MG63 (cell line): ENCODE data around the gene ITGA1. TPM values are rescaled to one million over a fixed set of nuclear protein-coding genes. Genes with fewer than 3 reads are reported as not detected.
A peak's percentile ranks its signal among the peaks of the same experiment; 100 is the strongest.
"Not testable (repeated sequence)": the region's sequence is repeated elsewhere in the genome, so short reads cannot be mapped to it uniquely, and the experiment has no call there.

Source experiments
- DNase-seq: peaks from one replicate; pipeline ENCODE4 v3.0.0-alpha.2; 2020
- H3K27me3 ChIP-seq: fragments of 250-450 bp; sonication (Bioruptor Pico); 2 replicates; pipeline ENCODE4 v1.5.1; 2020; ENCODE audit warnings: mild to moderate bottlenecking, moderate library complexity
- H3K36me3 ChIP-seq: fragments of 250-450 bp; sonication (Bioruptor Pico); 2 replicates; pipeline ENCODE4 v1.5.1; 2020; ENCODE audit warnings: mild to moderate bottlenecking, moderate library complexity
- H3K4me3 ChIP-seq: fragments of 250-450 bp; sonication (Bioruptor Pico); 2 replicates; pipeline ENCODE4 v1.5.1; 2020; ENCODE audit warnings: mild to moderate bottlenecking, moderate library complexity
- H3K9me3 ChIP-seq: fragments of 250-450 bp; sonication (Bioruptor Pico); 2 replicates; pipeline ENCODE4 v1.5.1; 2020; ENCODE audit warnings: mild to moderate bottlenecking, moderate library complexity
- total RNA-seq: library from RNA; depleted of rRNA; stranded (reverse); fragments of >200 nt; shearing (Covaris generic); gene quantifications from 2 replicates; pipeline ENCODE4 v1.2.3, GENCODE V29; 2014; ENCODE audit warnings: low replicate concordance

Gene ITGA1
- total RNA-seq, 1 experiment from 2014 or later: 1.4 TPM

GRCh38 chr5:52964138-52964537 is 176.4 kb downstream of the ITGA1 start:
- DNase-seq: no peak
- no peaks in the 10 kb centered on the region for H3K27me3 ChIP-seq
- H3K4me3 ChIP-seq: no peak overlapping the region
- H3K36me3 ChIP-seq: no peaks in the 10 kb centered on the region
- H3K9me3 ChIP-seq: peaks cover 6% of the 10 kb centered on the region

GRCh38 chr5:52976157-52976556 is 188.4 kb downstream of the ITGA1 start:
- not testable (repeated sequence) for DNase-seq, H3K9me3 ChIP-seq, H3K4me3 ChIP-seq, H3K36me3 ChIP-seq, H3K27me3 ChIP-seq

GRCh38 chr5:52977264-52977897 is 189.7 kb downstream of the ITGA1 start:
- Histone ChIP-seq H3K4me3 (no peak overlapping the region), H3K9me3 (no peaks in the 10 kb centered on the region), H3K36me3 (no peaks in the 10 kb centered on the region), H3K27me3 (no peaks in the 10 kb centered on the region)
- no peak for DNase-seq

GRCh38 chr5:52981507-52981906 is 193.8 kb downstream of the ITGA1 start:
- Histone ChIP-seq H3K9me3 (no peaks in the 10 kb centered on the region), H3K4me3 (no peak overlapping the region), H3K27me3 (no peaks in the 10 kb centered on the region), H3K36me3 (no peaks in the 10 kb centered on the region)
- no peak for DNase-seq

GRCh38 chr5:52983731-52984636 is 196.3 kb downstream of the ITGA1 start:
- Histone ChIP-seq H3K36me3 (no peaks in the 10 kb centered on the region), H3K9me3 (no peaks in the 10 kb centered on the region), H3K4me3 (no peak overlapping the region), H3K27me3 (no peaks in the 10 kb centered on the region)
- DNase-seq: no peak

GRCh38 chr5:52985306-52985705 is 197.6 kb downstream of the ITGA1 start:
- no peaks in the 10 kb centered on the region for H3K27me3 ChIP-seq
- H3K9me3 ChIP-seq: no peaks in the 10 kb centered on the region
- peak; percentile 74 for DNase-seq
- no peak overlapping the region for H3K4me3 ChIP-seq
- no peaks in the 10 kb centered on the region for H3K36me3 ChIP-seq

- Histone ChIP-seq H3K36me3 (peaks cover 3% of the 10 kb centered on the region; the same call in 1 of the 2 replicates), H3K4me3 (no peak overlapping the region), H3K27me3 (no peaks in the 10 kb centered on the region), H3K9me3 (no peaks in the 10 kb centered on the region)
- DNase-seq: peak; percentile 24
These were observed 200.1 kb downstream of the ITGA1 start for GRCh38 chr5:52987711-52988331.

- no peak for DNase-seq
- peaks cover 3% of the 10 kb centered on the region; the same call in 1 of the 2 replicates for H3K36me3 ChIP-seq
- no peaks in the 10 kb centered on the region for H3K27me3 ChIP-seq
- peak overlapping the region; percentile 72 for H3K4me3 ChIP-seq
- no peaks in the 10 kb centered on the region for H3K9me3 ChIP-seq
These were observed 200.8 kb downstream of the ITGA1 start for GRCh38 chr5:52988335-52989024.

- Histone ChIP-seq H3K4me3 (peak within 1 kb of the TSS; percentile 72), H3K9me3 (no peaks in the 10 kb centered on the region), H3K36me3 (peaks cover 3% of the 10 kb centered on the region; the same call in 1 of the 2 replicates), H3K27me3 (no peaks in the 10 kb centered on the region)
- DNase-seq: peak; percentile 70
These were observed 201.5 kb downstream of the ITGA1 start, which contains the start of gene ITGA2 for GRCh38 chr5:52989025-52989780. Gene ITGA2, plus strand, starts transcription at chr5:52989352. Its CDS starts 117 bp downstream, at chr5:52989469.

- peak; percentile 47 for DNase-seq
- Histone ChIP-seq H3K36me3 (peaks cover 3% of the 10 kb centered on the region; the same call in 1 of the 2 replicates), H3K4me3 (peak overlapping the region; percentile 72), H3K9me3 (no peaks in the 10 kb centered on the region), H3K27me3 (no peaks in the 10 kb centered on the region)
These were observed 202.2 kb downstream of the ITGA1 start for GRCh38 chr5:52989781-52990527.

GRCh38 chr5:52990528-52990925 is 202.8 kb downstream of the ITGA1 start:
- H3K4me3 ChIP-seq: peak overlapping the region; percentile 72
- no peaks in the 10 kb centered on the region for H3K9me3 ChIP-seq
- no peak for DNase-seq
- H3K27me3 ChIP-seq: no peaks in the 10 kb centered on the region
- peaks cover 3% of the 10 kb centered on the region; the same call in 1 of the 2 replicates for H3K36me3 ChIP-seq

- Histone ChIP-seq H3K36me3 (peaks cover 3% of the 10 kb centered on the region; the same call in 1 of the 2 replicates), H3K27me3 (no peaks in the 10 kb centered on the region), H3K4me3 (no peak overlapping the region), H3K9me3 (no peaks in the 10 kb centered on the region)
- no peak for DNase-seq
These were observed 205.7 kb downstream of the ITGA1 start for GRCh38 chr5:52993367-52993766.

GRCh38 chr5:52994266-52994665 is 206.6 kb downstream of the ITGA1 start:
- H3K9me3 ChIP-seq: no peaks in the 10 kb centered on the region
- DNase-seq: no peak
- H3K27me3 ChIP-seq: no peaks in the 10 kb centered on the region
- no peak overlapping the region for H3K4me3 ChIP-seq
- H3K36me3 ChIP-seq: peaks cover 3% of the 10 kb centered on the region; the same call in 1 of the 2 replicates

GRCh38 chr5:52995095-52995494 is 207.4 kb downstream of the ITGA1 start:
- Histone ChIP-seq H3K9me3 (no peaks in the 10 kb centered on the region), H3K36me3 (peaks cover 3% of the 10 kb centered on the region; the same call in 1 of the 2 replicates), H3K4me3 (no peak overlapping the region), H3K27me3 (no peaks in the 10 kb centered on the region)
- DNase-seq: no peak

- no peak for DNase-seq
- H3K9me3 ChIP-seq: no peaks in the 10 kb centered on the region
- peaks cover 3% of the 10 kb centered on the region; the same call in 1 of the 2 replicates for H3K36me3 ChIP-seq
- no peaks in the 10 kb centered on the region for H3K27me3 ChIP-seq
- no peak overlapping the region for H3K4me3 ChIP-seq
These were observed 208.2 kb downstream of the ITGA1 start for GRCh38 chr5:52995914-52996313.
